Measurements from ENCODE around the gene FUT6. TPM values are rescaled to one million over a fixed set of nuclear protein-coding genes. Genes with fewer than 3 reads are reported as not detected.

The FUT6 gene
- total and polyA plus RNA-seq, 11 donors = not detected

DNA sequence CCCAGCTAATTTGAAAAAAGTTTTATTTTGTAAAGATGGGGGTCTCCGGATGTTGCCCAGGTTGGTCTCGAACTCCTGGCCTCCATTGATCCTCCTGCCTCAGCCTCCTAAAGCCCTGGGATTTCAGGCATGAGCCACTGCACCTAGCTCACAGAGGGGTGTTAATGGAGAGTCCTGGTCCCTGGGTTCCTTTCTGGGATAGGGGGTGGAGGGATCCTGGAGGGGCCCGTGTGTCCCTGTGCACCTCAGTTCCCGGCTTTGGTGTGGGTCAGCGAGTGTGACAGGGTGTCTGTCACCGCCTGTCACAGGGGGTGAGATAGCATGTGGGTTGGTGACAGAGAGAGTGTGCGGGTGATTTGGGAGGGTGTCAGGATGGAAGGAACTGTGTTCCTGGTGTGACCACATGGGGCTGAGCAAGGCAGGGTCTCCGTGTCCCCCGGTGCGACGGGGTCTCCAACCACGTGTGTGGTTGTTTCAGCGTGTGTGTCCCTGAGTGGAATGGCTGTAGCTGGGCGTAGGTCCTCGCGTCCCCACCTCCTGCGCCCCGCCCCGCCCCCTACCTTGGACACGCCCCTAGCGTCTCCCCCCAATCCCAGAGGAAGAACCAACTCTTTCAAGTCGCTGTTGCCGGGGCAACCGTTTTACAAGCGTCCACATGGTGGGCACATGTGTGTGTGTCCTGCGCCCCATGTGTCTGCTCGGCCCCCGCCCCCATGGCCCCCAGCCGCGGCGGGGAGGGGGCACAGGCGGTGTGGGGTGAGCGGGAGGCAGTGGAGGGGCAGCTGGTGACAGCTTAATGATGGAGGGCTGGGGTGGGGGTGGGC lies 37.5 kb downstream of the FUT6 start:
- 15 to 27% (median 21%) methylated on average over 13 to 33 of the region's 33 CpGs for WGBS, 4 donors
- intact Hi-C loops (cut with DNase I) = loop anchor here (5.0 to 10.0 kb wide), 6 partner anchors 90 to 223 kb away; partner anchors contain the start of gene RANBP3 (in 2 of the 10)
- H3K36me3 ChIP-seq = no peaks in the 10 kb centered on the region
- DNase-seq (no peak), ATAC-seq (no peak)
- H3K27ac ChIP-seq = no peak overlapping the region
- TF ChIP-seq POLR2A (IDR thresholded peaks at IDR 0.05) = no peak
- TF ChIP-seq CTCF (IDR thresholded peaks at IDR 0.05) = no peak
- no peaks in the 10 kb centered on the region for H3K9me3 ChIP-seq
- H3K27me3 ChIP-seq = peaks cover 7 to 59% (median 30%) of the 10 kb centered on the region in 9 donors
- no peak overlapping the region for H3K4me3 ChIP-seq
- H3K4me1 ChIP-seq = peaks cover 0 to 46% (median 11%) of the 10 kb centered on the region in 12 donors

DNA sequence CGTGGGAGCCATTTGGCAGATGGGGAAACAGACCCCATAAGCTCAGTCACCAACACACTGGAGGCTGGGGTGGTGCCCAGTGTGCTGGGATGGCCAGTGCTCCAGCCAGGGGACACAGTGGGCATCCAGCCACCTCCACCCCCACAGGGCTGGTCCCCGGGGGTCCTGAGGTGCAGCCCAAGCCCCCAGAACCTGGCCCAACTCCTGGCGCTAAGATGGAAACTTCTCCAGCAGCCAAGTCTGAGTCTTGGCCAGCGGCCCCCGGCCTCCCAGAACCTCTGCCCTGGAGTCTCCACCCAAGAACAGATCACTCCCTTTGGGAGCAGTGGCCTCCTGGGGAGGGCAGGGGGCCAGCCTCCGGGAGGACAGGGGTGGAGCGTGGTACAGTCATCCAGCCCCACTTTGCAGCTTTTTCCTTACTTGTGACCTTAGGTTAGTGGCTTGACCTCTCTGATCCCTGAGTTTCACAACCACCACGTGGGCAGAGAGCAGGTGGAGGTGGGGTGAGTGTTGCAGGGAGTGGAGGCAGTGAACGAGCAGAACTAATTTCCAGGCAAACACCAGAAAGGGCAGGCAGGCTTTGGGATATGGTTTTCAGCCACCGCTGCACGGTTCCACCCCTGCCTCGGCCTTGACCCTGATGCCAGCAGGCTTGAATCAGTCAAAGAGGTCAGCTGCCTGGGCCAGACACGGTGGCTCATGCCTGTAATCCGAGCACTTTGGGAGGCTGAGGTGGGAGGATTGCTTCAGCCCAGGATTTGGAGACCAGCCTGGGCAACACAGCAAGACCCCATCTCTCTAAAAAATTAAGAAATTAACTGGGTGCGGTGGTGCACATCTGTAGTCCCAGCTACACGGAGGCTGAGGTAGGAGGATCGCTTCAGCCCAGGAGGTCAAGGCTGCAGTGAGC lies 38.9 kb downstream of the FUT6 start:
- Histone ChIP-seq H3K9me3 (no peaks in the 10 kb centered on the region), H3K4me1 (peaks cover 0 to 42% (median 11%) of the 10 kb centered on the region in 12 donors), H3K36me3 (no peaks in the 10 kb centered on the region), H3K27ac (peak overlapping the region in 1 of 12 donors; percentile 56), H3K4me3 (no peak overlapping the region), H3K27me3 (peaks cover 7 to 51% (median 30%) of the 10 kb centered on the region in 9 donors)
- 78 to 89% (median 81%) methylated on average over 12 to 17 of the region's 17 CpGs for WGBS, 4 donors
- no peak for DNase-seq
- intact Hi-C loops (cut with DNase I) = loop anchor here (5.0 to 10.0 kb wide), 6 partner anchors 92 to 224 kb away; partner anchors contain the start of gene RANBP3 (in 2 of the 10)
- no peak for ATAC-seq
- no peak for TF ChIP-seq POLR2A (IDR thresholded peaks at IDR 0.05)
- no peak for TF ChIP-seq CTCF (IDR thresholded peaks at IDR 0.05)

GRCh38 chr19:5799247-5800241 lies 40.0 kb downstream of the FUT6 start:
- H3K4me3 ChIP-seq = no peak overlapping the region
- peak; percentile 23 to 77 (median 60) for ATAC-seq
- H3K36me3 ChIP-seq = no peaks in the 10 kb centered on the region
- H3K9me3 ChIP-seq = no peaks in the 10 kb centered on the region
- 37 to 44% (median 43%) methylated on average over 28 to 37 of the region's 37 CpGs for WGBS, 4 donors
- peak in 4 of 5 donors; percentile 61 to 76 (median 75) for DNase-seq
- H3K27ac ChIP-seq = peak overlapping the region in 7 of 12 donors; percentile 22 to 76 (median 40)
- peaks cover 6 to 47% (median 27%) of the 10 kb centered on the region in 9 donors for H3K27me3 ChIP-seq
- intact Hi-C loops (cut with DNase I) = loop anchor here (5.0 to 10.0 kb wide), 7 partner anchors 93 to 225 kb away; partner anchors contain the start of genes RANBP3 (in 2 of the 10), HSD11B1L (in 1 of the 10) and MICOS13 (in 1 of the 10)
- peaks cover 0 to 37% (median 10%) of the 10 kb centered on the region in 12 donors for H3K4me1 ChIP-seq
- TF ChIP-seq CTCF (IDR thresholded peaks at IDR 0.05) (no peak), POLR2A (IDR thresholded peaks at IDR 0.05) (no peak)
